Activated naive CD8-positive, alpha-beta T cell (primary cell): Measurements from ENCODE around the gene SS18.

Experiments
- H3K27ac Mint-ChIP-seq: one replicate; pipeline ENCODE4 v1.8.0; 2021; ENCODE audit warnings: mixed read lengths
- H3K27me3 Mint-ChIP-seq: one replicate; pipeline ENCODE4 v1.8.0; 2021; ENCODE audit warnings: mixed read lengths
- H3K36me3 Mint-ChIP-seq: one replicate; pipeline ENCODE4 v1.8.0; 2021; ENCODE audit warnings: mixed read lengths
- H3K4me1 Mint-ChIP-seq: one replicate; pipeline ENCODE4 v1.8.0; 2021; ENCODE audit warnings: low read depth, mixed read lengths
- H3K4me3 Mint-ChIP-seq: one replicate; pipeline ENCODE4 v1.8.0; 2021; ENCODE audit warnings: mild to moderate bottlenecking, mixed read lengths
- H3K9me3 Mint-ChIP-seq: one replicate; pipeline ENCODE4 v1.8.0; 2021; ENCODE audit warnings: low read depth, mixed read lengths

The SS18 gene

DNA sequence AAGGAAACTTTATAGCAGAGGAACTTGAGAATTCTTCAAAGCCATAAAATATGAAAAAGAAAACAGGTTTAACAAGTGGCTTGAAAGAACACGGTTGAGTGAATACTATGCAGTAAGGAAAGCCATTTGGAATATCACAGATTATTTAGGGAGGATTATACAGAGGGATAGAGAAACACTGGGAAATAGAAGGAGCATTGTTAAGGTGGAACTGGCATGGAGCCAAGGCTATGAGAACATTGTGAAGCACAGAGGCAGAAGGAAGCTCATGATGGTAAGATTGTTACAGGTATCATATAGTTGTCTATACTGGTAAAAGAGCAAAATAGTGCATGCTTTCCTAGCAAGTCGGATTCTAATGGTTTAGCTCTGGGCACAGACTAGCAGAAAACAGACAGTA lies 87.1 kb downstream of the SS18 start:
- H3K36me3 Mint-ChIP-seq, result peaks cover 4% of the 10 kb centered on the region
- no peak overlapping the region for H3K4me3 Mint-ChIP-seq
- peaks cover 7% of the 10 kb centered on the region for H3K9me3 Mint-ChIP-seq
- H3K4me1 Mint-ChIP-seq, result no peaks in the 10 kb centered on the region
- H3K27ac Mint-ChIP-seq, result no peak overlapping the region
- H3K27me3 Mint-ChIP-seq, result no peaks in the 10 kb centered on the region

DNA sequence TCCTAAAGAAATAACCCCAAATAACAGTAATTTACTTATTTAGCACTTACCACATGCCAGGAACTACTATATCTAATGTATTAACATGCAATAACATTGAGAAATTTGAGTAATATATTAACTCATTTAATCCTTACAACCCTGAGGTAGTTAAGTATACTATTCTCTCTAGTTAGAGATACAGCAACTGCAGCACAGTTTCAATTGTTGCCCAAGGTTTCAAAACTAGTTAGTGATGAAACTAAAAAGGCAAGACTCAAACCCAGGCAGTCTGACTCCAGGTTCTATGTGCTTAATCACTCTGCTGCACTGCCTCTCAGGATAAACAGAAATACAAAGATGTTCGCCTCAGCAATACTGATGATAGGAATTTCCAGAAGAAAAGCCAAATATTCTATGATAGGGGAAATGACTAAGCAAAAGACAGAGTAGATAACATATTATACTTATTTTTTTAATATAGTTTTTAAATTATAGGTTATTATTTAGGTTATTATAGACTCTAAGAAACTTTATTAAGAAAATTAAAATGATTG lies 88.0 kb downstream of the SS18 start:
- H3K27me3 Mint-ChIP-seq, result no peaks in the 10 kb centered on the region
- H3K36me3 Mint-ChIP-seq, result peaks cover 4% of the 10 kb centered on the region
- H3K4me1 Mint-ChIP-seq, result no peaks in the 10 kb centered on the region
- H3K4me3 Mint-ChIP-seq, result no peak overlapping the region
- H3K27ac Mint-ChIP-seq, result no peak overlapping the region
- H3K9me3 Mint-ChIP-seq, result peaks cover 7% of the 10 kb centered on the region

DNA sequence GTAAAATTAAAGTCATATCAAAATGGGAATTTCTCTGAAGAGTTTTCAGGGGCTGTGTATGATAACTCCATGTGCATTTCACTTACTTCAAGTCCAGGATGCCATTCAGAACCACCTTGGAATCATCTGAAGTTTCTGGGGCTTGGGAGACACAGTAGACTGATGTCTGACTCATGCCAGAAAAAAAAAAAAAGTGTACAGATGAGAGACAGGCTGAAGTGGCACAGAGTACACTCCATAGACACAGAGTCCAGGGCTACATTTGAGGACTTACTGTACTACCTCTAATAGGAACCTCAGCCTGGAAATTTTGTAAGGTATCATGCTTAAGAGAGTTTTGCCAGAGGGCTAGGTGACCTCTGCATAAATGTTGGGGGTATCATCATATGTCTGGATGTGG lies 92.0 kb downstream of the SS18 start:
- H3K9me3 Mint-ChIP-seq, result peaks cover 7% of the 10 kb centered on the region

DNA sequence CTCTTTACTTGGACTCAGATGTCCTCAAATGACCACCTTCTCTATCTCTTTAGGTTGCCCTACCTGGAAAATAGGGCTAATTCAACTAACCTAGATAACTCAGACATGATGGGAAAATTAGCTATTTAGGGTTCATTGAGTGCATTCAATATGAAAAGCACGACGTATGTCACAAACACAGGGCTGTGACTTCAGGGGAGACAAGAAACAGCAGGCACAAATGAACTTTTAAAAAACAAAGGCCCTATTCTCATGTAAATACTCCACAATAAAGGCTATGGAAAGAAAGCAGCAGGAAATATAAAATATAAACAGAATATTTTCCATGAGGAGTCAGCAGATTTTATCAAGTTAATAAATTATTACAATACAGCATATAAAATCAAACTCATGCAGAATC lies 97.8 kb downstream of the SS18 start:
- Mint-ChIP-seq H3K27me3 (peaks cover 3% of the 10 kb centered on the region), H3K4me1 (no peaks in the 10 kb centered on the region), H3K27ac (no peak overlapping the region), H3K9me3 (no peaks in the 10 kb centered on the region), H3K36me3 (no peaks in the 10 kb centered on the region), H3K4me3 (no peak overlapping the region)

More for the DNA sequence above, 92.0 kb downstream of the SS18 start:
- Mint-ChIP-seq H3K4me1 (no peaks in the 10 kb centered on the region), H3K4me3 (no peak overlapping the region), H3K27me3 (no peaks in the 10 kb centered on the region), H3K27ac (no peak overlapping the region), H3K36me3 (peaks cover 4% of the 10 kb centered on the region)

DNA sequence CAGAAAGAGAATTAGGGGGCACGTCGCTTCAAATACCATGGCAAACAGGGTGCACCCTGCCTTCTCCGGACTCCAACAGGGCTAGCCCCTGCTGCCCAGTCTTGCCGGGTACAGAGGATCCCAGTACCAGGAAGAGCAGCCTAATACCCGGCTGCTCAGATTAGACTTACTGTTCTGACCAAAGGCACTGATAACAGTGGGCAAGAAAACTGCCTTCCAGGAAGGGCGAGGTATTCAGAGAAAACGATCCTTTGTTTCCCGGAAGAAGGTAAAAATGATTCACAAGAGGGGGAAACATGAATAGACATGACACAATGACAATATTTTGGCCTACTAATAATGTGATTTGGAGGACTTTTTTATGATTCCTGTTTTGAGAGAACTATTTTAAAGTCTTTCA lies 99.9 kb downstream of the SS18 start:
- H3K4me3 Mint-ChIP-seq, result no peak overlapping the region
- H3K27ac Mint-ChIP-seq, result no peak overlapping the region
- peaks cover under 1% of the 10 kb centered on the region for H3K36me3 Mint-ChIP-seq
- no peaks in the 10 kb centered on the region for H3K4me1 Mint-ChIP-seq
- H3K9me3 Mint-ChIP-seq, result no peaks in the 10 kb centered on the region
- H3K27me3 Mint-ChIP-seq, result peaks cover 3% of the 10 kb centered on the region

DNA sequence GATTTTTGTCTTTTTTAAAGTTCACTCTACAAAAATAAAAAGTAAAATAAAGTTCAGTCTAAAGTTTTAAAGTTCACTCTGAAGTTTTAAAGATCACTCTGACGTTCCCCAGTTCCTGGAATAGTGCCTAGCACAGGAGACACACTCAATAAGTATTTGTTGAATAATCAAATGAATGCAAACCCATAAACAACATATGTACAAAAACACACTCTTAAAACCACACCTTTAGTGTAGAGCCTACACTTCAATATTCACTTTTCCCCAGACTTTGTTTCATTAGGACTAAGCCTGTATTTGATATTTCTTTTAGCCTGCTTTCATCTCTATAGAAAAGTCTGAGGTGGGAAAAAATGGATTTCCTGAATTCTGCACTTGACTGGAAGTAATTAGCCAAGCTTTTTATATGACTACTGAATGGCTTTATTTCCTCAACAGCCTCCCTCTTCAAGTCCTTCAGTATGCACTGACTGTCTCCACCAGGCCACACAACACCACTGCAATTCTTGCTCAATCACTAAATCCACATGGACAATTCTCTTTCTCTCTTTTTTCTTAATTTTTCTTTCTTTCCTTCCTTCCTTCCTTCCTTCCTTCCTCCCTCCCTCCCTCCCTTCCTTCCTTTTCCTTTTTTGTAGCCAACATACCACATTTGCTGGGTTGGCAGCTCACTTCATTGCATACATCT lies 104.6 kb downstream of the SS18 start:
- Mint-ChIP-seq H3K27me3 (peaks cover 3% of the 10 kb centered on the region), H3K9me3 (no peaks in the 10 kb centered on the region), H3K4me1 (no peaks in the 10 kb centered on the region), H3K27ac (no peak overlapping the region), H3K36me3 (peaks cover 2% of the 10 kb centered on the region), H3K4me3 (no peak overlapping the region)

DNA sequence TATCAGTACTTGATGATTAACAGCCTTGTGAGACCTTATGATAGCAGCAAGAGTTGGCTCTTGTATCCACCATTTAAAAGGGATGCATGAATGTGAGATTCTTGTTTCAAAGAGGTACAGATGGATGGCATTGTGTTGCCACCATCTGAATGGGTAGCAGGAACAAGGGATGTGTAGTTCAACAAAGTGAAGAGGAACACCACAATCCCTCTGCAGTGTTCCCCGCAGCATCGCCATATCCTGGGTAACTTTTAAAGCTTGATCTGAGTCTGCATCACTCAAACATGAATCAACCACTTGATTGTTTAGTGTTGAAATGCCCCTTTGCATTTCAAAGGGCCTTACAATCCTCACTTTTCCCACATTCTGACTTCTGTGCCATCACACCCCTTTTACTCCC lies 106.7 kb downstream of the SS18 start:
- Mint-ChIP-seq H3K4me3 (no peak overlapping the region), H3K36me3 (peaks cover 2% of the 10 kb centered on the region), H3K9me3 (no peaks in the 10 kb centered on the region), H3K4me1 (no peaks in the 10 kb centered on the region), H3K27me3 (no peaks in the 10 kb centered on the region), H3K27ac (no peak overlapping the region)

DNA sequence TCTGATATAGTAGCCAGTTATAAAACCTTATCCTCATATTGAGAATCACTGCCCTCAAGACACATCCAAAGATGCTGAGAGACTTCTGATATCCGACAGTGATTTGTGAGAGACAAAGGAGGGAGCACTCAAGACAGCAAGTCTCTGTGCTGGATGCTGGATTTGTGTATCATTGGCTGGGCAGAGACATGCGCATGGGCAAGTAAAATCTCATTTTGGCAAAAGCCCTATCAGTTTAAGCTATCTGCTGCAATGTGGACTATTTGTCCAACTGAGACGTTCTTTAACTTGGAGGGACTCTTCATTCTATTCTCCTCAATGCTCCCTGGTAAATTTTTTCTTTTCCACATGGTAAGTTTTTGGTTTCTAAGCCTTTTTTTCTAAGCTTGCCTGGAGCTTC lies 107.5 kb downstream of the SS18 start:
- Mint-ChIP-seq H3K4me1 (no peaks in the 10 kb centered on the region), H3K27me3 (no peaks in the 10 kb centered on the region), H3K27ac (no peak overlapping the region), H3K9me3 (no peaks in the 10 kb centered on the region), H3K36me3 (peaks cover 2% of the 10 kb centered on the region), H3K4me3 (no peak overlapping the region)

DNA sequence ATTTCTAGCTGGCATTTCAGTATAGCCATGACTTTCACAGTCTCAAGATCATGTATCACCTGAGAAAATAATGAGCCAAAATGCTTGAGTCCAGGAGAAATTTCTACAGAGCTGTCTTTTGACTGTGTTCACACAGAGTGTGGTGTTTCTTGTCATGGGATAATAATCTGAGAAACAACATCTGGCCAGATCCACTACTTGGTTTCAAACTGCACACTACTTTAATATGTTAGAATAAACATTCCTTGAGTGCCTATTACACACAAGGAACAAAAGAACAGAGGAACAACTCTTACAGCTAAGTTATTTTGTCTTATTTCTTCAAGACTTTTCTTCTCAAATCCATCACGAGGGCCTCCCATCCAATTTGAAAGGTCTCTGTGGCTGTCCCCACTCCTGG lies 108.3 kb downstream of the SS18 start:
- Mint-ChIP-seq H3K4me3 (no peak overlapping the region), H3K9me3 (no peaks in the 10 kb centered on the region), H3K4me1 (peaks cover 4% of the 10 kb centered on the region), H3K27ac (no peak overlapping the region), H3K27me3 (no peaks in the 10 kb centered on the region), H3K36me3 (peaks cover 2% of the 10 kb centered on the region)

DNA sequence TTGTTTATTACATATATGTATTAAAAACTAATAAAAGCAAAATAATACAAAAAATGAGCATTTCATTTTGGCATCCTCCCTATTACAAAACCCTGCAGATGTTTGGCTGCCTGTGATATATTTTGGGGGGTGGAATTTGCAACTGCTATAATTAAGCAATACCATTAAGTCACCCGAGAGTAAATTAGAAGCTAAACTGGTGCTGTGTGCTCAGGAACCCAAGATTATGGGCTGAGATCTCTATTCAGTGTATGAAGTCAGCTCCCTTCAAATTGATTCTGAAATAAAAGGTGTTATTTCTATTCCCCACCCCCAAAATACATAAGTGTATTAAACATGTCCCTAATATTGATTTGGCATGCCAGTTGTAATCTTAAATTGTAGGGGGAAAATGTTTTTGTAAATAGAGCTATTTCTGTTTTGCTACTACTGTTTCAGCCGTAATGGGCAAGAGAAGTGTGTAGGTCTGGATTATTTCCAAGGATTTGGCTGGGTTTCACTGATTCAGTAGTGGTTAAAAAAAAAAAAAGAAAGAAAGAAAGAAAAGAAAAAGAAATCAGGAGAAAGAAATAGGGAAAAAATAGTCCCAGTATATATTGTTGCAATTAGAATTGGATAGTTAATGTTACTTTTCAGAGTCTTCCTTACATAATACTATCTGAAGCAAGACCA lies 110.9 kb downstream of the SS18 start:
- Mint-ChIP-seq H3K4me1 (peaks cover 5% of the 10 kb centered on the region), H3K9me3 (no peaks in the 10 kb centered on the region), H3K4me3 (no peak overlapping the region), H3K27ac (no peak overlapping the region), H3K27me3 (no peaks in the 10 kb centered on the region), H3K36me3 (no peaks in the 10 kb centered on the region)

DNA sequence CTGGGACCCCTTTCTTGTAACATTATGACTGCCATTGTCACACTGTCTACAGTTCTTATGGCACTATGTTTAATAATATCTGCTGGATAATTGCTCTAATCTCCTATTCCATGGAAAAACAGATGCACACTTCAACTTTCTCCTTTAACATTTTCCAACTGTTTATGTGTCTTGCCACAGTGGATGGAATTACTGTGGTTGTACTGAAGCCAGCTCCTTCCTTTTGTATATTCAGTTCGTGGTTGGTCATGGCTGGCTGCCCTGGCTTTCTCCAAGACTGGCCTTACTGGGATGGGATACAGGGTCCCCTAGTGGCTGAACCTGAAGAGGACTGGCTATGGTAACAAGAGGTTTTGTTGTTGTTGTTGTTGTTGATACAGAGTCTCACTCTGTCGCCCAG lies 113.9 kb downstream of the SS18 start:
- Mint-ChIP-seq H3K4me1 (peaks cover 5% of the 10 kb centered on the region), H3K36me3 (no peaks in the 10 kb centered on the region), H3K4me3 (no peak overlapping the region), H3K9me3 (no peaks in the 10 kb centered on the region), H3K27ac (no peak overlapping the region), H3K27me3 (peaks cover 1% of the 10 kb centered on the region)

DNA sequence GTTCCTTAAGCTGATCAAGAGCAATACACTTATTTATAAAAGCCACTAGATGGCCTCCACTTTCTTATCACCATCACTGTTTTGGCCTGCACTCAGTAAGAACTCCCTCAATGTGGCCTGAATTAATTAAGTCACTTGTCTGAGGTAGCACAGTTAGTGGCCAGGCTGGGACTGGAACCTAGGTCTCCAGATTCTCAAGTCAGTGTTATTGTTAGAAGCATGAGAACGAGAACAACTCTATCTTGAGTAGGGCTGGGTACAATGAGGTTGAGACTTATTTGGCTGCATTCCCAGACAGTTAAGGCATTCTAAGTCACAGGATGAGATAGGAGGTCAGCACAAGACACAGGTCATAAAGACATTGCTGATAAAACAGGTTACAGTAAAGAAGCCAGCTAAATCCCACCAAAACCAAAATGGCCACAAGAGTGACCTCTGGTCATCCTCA lies 115.8 kb downstream of the SS18 start:
- Mint-ChIP-seq H3K4me3 (no peak overlapping the region), H3K27me3 (peaks cover 1% of the 10 kb centered on the region), H3K36me3 (no peaks in the 10 kb centered on the region), H3K9me3 (no peaks in the 10 kb centered on the region), H3K27ac (no peak overlapping the region), H3K4me1 (peaks cover 5% of the 10 kb centered on the region)
